Suprapubic skin (tissue), 4 donors: ENCODE data around the gene MAST4. TPM values are rescaled to one million over a fixed set of nuclear protein-coding genes. Genes with fewer than 3 reads are reported as not detected.
"Not testable (repeated sequence)": the region's sequence is repeated elsewhere in the genome, so short reads cannot be mapped to it uniquely, and the experiment has no call there.

Experiments
- DNase-seq, 2 donors: peaks; one replicate each; pipeline ENCODE4 v3.0.0-alpha.2; 2019; ENCODE audit warnings: low spot score in 2 of 2
- H3K27ac ChIP-seq: fragments of 200-600 bp; sonication (generic); one replicate; pipeline ENCODE4 v1.5.1; 2019
- H3K27me3 ChIP-seq: fragments of 200-600 bp; sonication (generic); one replicate; pipeline ENCODE4 v1.5.1; 2019
- H3K36me3 ChIP-seq: fragments of 200-600 bp; sonication (generic); one replicate; pipeline ENCODE4 v1.5.1; 2019
- H3K4me1 ChIP-seq: fragments of 200-600 bp; sonication (generic); one replicate; pipeline ENCODE4 v1.5.1; 2019
- H3K4me3 ChIP-seq: fragments of 200-600 bp; sonication (generic); one replicate; pipeline ENCODE4 v1.5.1; 2019; ENCODE audit warnings: mild to moderate bottlenecking
- H3K9me3 ChIP-seq: fragments of 200-600 bp; sonication (generic); one replicate; pipeline ENCODE4 v1.5.1; 2019
- CTCF ChIP-seq, 2 donors: fragments of 200-600 bp in 1 of 2; fragments of 450-650 bp in 1 of 2; sonication (generic) in 1 of 2; IDR thresholded peaks; one replicate each; pipeline ENCODE4 v1.5.1; 2016 to 2019; ENCODE audit warnings: antibody characterized with exemption in 2 of 2, mild to moderate bottlenecking in 1 of 2, moderate library complexity in 1 of 2
- EP300 ChIP-seq: sonication (generic); formaldehyde crosslinking; IDR thresholded peaks from one replicate; pipeline ENCODE4 v1.6.1; 2017; ENCODE audit warnings: antibody characterized with exemption
- POLR2A ChIP-seq, 2 donors: fragments of 450-650 bp; IDR thresholded peaks; one replicate each; pipeline ENCODE4 v1.6.1; 2017; ENCODE audit warnings: antibody characterized with exemption in 2 of 2, mild to moderate bottlenecking in 2 of 2, moderate library complexity in 2 of 2
- POLR2AphosphoS5 ChIP-seq, 3 donors: sonication (generic); formaldehyde crosslinking; IDR thresholded peaks; one replicate each; pipeline ENCODE4 v1.6.1; 2017; ENCODE audit warnings: antibody characterized with exemption in 3 of 3
- WGBS: methylation state at CpG from one replicate; pipeline ENCODE4 v1.1.5; 2018; 5-methylcytosine and 5-hydroxymethylcytosine counted together
- total RNA-seq, 4 donors: library from RNA; depleted of rRNA; stranded (reverse); fragments of >200 nt; gene quantifications; one replicate each; pipeline ENCODE4 v1.1.0, GENCODE V29; 2016

MAST4 gene
- total RNA-seq, 4 donors from 2014 or later, result 79.2 to 144 (median 98.1) TPM

GRCh38 chr5:67165526-67166459 is 569.6 kb downstream of the MAST4 start:
- Histone ChIP-seq H3K27me3 (no peaks in the 10 kb centered on the region), H3K27ac (peak overlapping the region; percentile 76), H3K4me3 (peak overlapping the region; percentile 34), H3K9me3 (no peaks in the 10 kb centered on the region), H3K36me3 (peaks cover 40% of the 10 kb centered on the region), H3K4me1 (peaks cover 16% of the 10 kb centered on the region)
- peak; percentile 29 to 61 for TF ChIP-seq CTCF (IDR thresholded peaks at IDR 0.05)
- no peak for TF ChIP-seq POLR2AphosphoS5 (IDR thresholded peaks at IDR 0.05)
- peak; percentile 90 to 95 for DNase-seq
- WGBS, result 72% methylated on average over 17 of the region's 36 CpGs

GRCh38 chr5:67166460-67167285 is 570.5 kb downstream of the MAST4 start:
- H3K9me3 ChIP-seq, result no peaks in the 10 kb centered on the region
- WGBS, result 71% methylated on average over 20 of the region's 31 CpGs
- H3K27me3 ChIP-seq, result no peaks in the 10 kb centered on the region
- peak overlapping the region; percentile 76 for H3K27ac ChIP-seq
- TF ChIP-seq EP300, result no peak
- TF ChIP-seq POLR2A (IDR thresholded peaks at IDR 0.05), result no peak
- no peak for TF ChIP-seq CTCF (IDR thresholded peaks at IDR 0.05)
- TF ChIP-seq POLR2AphosphoS5 (IDR thresholded peaks at IDR 0.05), result no peak
- DNase-seq, result peak; percentile 74 to 88
- H3K4me3 ChIP-seq, result peak overlapping the region; percentile 34
- H3K4me1 ChIP-seq, result peaks cover 7% of the 10 kb centered on the region
- H3K36me3 ChIP-seq, result peaks cover 40% of the 10 kb centered on the region

- H3K4me3 ChIP-seq, result no peak overlapping the region
- H3K4me1 ChIP-seq, result peaks cover 5% of the 10 kb centered on the region
- no peak overlapping the region for H3K27ac ChIP-seq
- 91% methylated on average over 4 of the region's 4 CpGs for WGBS
- no peaks in the 10 kb centered on the region for H3K9me3 ChIP-seq
- no peak for TF ChIP-seq POLR2A (IDR thresholded peaks at IDR 0.05)
- no peak for TF ChIP-seq POLR2AphosphoS5 (IDR thresholded peaks at IDR 0.05)
- TF ChIP-seq CTCF (IDR thresholded peaks at IDR 0.05), result no peak
- TF ChIP-seq EP300, result no peak
- H3K27me3 ChIP-seq, result no peaks in the 10 kb centered on the region
- peaks cover 28% of the 10 kb centered on the region for H3K36me3 ChIP-seq
- no peak for DNase-seq
These were observed 571.9 kb downstream of the MAST4 start for GRCh38 chr5:67168069-67168468.

GRCh38 chr5:67170767-67171166 is 574.6 kb downstream of the MAST4 start:
- 88% methylated on average over 3 of the region's 3 CpGs for WGBS
- H3K27ac ChIP-seq, result no peak overlapping the region
- DNase-seq, result no peak
- TF ChIP-seq CTCF (IDR thresholded peaks at IDR 0.05) (no peak), POLR2A (IDR thresholded peaks at IDR 0.05) (no peak), EP300 (no peak), POLR2AphosphoS5 (IDR thresholded peaks at IDR 0.05) (no peak)
- H3K4me3 ChIP-seq, result no peak overlapping the region
- peaks cover under 1% of the 10 kb centered on the region for H3K36me3 ChIP-seq
- H3K4me1 ChIP-seq, result peaks cover 5% of the 10 kb centered on the region
- no peaks in the 10 kb centered on the region for H3K9me3 ChIP-seq
- H3K27me3 ChIP-seq, result no peaks in the 10 kb centered on the region

GRCh38 chr5:67173351-67173750 is 577.2 kb downstream of the MAST4 start:
- not testable (repeated sequence) for H3K4me1 ChIP-seq, H3K9me3 ChIP-seq, DNase-seq, H3K27me3 ChIP-seq, H3K27ac ChIP-seq, H3K36me3 ChIP-seq, H3K4me3 ChIP-seq
- 100% methylated on average over 1 of the region's 2 CpGs for WGBS
